Body of pancreas (tissue), 4 donors: Measurements from ENCODE around the gene THRA. TPM values are rescaled to one million over a fixed set of nuclear protein-coding genes. Genes with fewer than 3 reads are reported as not detected.

Source experiments
- ATAC-seq: fragments of 150-250 bp; one replicate; pipeline ENCODE4 v1.9.1; 2016
- DNase-seq, 4 donors: peaks; one replicate each; pipeline ENCODE4 v3.0.0-alpha.2; 2019
- H3K27ac ChIP-seq, 4 donors: fragments of 200-600 bp; sonication (generic); 1 replicate in 3 of 4; 2 replicates in 1 of 4; pipeline versions ENCODE4 v1.5.1 to v1.6.1; 2016 to 2019; ENCODE audit warnings: mild to moderate bottlenecking in 1 of 4, mixed read lengths in 1 of 4, moderate library complexity in 1 of 4
- H3K27me3 ChIP-seq, 2 donors: fragments of 200-600 bp; sonication (generic); one replicate each; pipeline ENCODE4 v1.6.0; 2016; ENCODE audit warnings: mild to moderate bottlenecking in 1 of 2
- H3K36me3 ChIP-seq, 2 donors: fragments of 200-600 bp; sonication (generic); replicated peaks in 1 of 2; 2 replicates each; pipeline ENCODE4 v1.5.1; 2016; ENCODE audit warnings: low read depth in 2 of 2; ENCODE audit not compliant: insufficient read depth in 1 of 2
- H3K4me1 ChIP-seq: fragments of 200-600 bp; sonication (generic); one replicate; pipeline ENCODE4 v1.6.0; 2016
- H3K4me3 ChIP-seq, 2 donors: fragments of 200-600 bp; sonication (generic); 1 replicate in 1 of 2; 2 replicates in 1 of 2; pipeline ENCODE4 v1.5.1; 2016 to 2019
- H3K9me3 ChIP-seq, 3 donors: fragments of 200-600 bp; sonication (generic); 1 replicate in 2 of 3; 2 replicates in 1 of 3; pipeline ENCODE4 v1.5.1; 2016
- CTCF ChIP-seq, 7 experiments: fragments of 450-650 bp in 4 of 7; fragments of 200-600 bp in 3 of 7; sonication (generic) in 3 of 7; IDR thresholded peaks; one replicate each; pipeline ENCODE4 v1.5.1; 2016 to 2019; ENCODE audit warnings: antibody characterized with exemption in 7 of 7
- POLR2A ChIP-seq, 3 donors: fragments of 450-650 bp; IDR thresholded peaks; one replicate each; pipeline ENCODE4 v1.6.1; 2016; ENCODE audit warnings: antibody characterized with exemption in 3 of 3, mild to moderate bottlenecking in 2 of 3
- WGBS, 2 donors: methylation state at CpG; one replicate each; pipeline ENCODE4 v1.1.5; 2017; 5-methylcytosine and 5-hydroxymethylcytosine counted together
- intact Hi-C: fragments of 100-400 bp; cut with DNase I; formaldehyde crosslinking; loops from one replicate; pipeline ENCODE4 v1.15.1; 2023
- total RNA-seq, 2 donors: library from RNA; depleted of rRNA; stranded (reverse); fragments of >200 nt; gene quantifications; one replicate each; pipeline ENCODE4 v1.1.0, GENCODE V29; 2016

THRA gene
- total RNA-seq, 2 donors from 2014 or later: 37.9 to 61.6 TPM

DNA sequence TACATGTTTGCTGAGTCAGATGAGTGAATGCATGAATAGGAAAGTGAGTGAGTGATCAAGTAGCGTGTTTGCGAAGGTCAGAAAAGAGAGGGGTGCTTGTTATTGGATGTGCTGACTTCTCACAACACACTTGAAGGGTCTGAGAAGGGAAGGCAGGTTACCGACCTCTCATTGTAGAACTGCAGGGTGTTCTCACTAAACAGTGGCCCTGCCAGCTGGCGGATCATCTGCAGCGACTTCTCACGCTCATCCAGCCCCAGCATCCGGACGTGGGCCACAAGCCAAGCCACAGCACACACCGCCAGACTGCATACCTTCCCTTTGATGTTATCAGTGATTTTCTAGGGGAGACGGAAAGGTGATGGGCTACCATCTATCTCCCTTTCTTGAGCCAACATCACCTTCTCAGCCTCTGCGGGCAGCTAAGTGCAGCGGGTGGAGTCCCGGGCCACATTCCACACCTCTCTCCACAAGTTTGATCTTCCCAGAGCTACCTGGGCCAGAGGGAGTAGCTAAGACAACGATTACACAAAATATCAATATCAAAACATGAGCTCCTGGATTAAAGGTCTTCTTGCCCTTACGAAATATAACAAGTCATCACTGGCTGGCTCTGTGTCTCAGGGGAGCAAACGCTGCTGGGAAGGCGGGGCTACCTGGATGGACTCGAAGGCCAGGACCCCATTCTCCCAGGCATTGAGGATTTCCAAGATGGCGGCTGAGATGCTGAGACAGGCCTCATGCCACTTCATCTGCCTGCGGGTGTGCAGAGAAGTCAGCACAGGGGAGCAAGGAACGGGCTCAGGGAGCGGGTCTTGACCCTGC is 36.6 kb upstream of the THRA start:
- H3K27me3 ChIP-seq: no peaks in the 10 kb centered on the region
- DNase-seq: no peak
- peaks cover 0 to 28% of the 10 kb centered on the region in 2 donors for H3K36me3 ChIP-seq
- ATAC-seq: no peak
- TF ChIP-seq CTCF (IDR thresholded peaks at IDR 0.05): no peak
- no peak for TF ChIP-seq POLR2A (IDR thresholded peaks at IDR 0.05)
- 74 to 78% methylated on average over 20 to 22 of the region's 22 CpGs for WGBS, 2 donors
- no peak overlapping the region for H3K27ac ChIP-seq
- H3K4me1 ChIP-seq: peaks cover 40% of the 10 kb centered on the region
- intact Hi-C loops: no loop called here
- no peak overlapping the region for H3K4me3 ChIP-seq
- H3K9me3 ChIP-seq: no peaks in the 10 kb centered on the region

- Histone ChIP-seq H3K27ac (no peak overlapping the region), H3K9me3 (no peaks in the 10 kb centered on the region), H3K4me1 (peaks cover 48% of the 10 kb centered on the region), H3K27me3 (no peaks in the 10 kb centered on the region), H3K36me3 (peaks cover 0 to 26% of the 10 kb centered on the region in 2 donors), H3K4me3 (no peak overlapping the region)
- ATAC-seq: peak; percentile 83
- DNase-seq: peak; percentile 83 to 88 (median 84)
- TF ChIP-seq CTCF (IDR thresholded peaks at IDR 0.05) (peak; percentile 83 to 95 (median 88)), POLR2A (IDR thresholded peaks at IDR 0.05) (no peak)
- intact Hi-C loops: no loop called here
- 13 to 27% methylated on average over 15 to 33 of the region's 33 CpGs for WGBS, 2 donors
Observed at GRCh38 chr17:40026816-40027613, 35.8 kb upstream of the THRA start.

DNA sequence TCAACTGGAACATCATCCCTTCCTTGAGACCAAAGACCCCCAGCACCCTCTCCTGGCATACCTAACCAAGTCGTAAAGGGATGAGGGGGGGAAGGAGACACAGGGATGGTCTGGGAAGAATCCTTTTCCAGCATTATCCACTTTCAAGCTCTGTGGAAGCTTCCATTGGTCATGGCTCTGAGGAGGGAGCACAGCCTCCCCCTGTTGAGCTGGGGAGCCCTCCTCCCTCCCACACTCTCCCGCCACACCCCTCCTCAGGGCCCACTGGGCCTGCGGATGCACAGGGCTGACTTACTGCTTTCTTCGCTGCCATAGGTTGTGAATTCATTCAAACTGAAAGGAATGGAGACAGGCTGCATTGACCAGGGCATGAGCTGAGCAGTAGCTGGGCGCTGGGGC is 35.2 kb upstream of the THRA start:
- H3K27ac ChIP-seq: no peak overlapping the region

DNA sequence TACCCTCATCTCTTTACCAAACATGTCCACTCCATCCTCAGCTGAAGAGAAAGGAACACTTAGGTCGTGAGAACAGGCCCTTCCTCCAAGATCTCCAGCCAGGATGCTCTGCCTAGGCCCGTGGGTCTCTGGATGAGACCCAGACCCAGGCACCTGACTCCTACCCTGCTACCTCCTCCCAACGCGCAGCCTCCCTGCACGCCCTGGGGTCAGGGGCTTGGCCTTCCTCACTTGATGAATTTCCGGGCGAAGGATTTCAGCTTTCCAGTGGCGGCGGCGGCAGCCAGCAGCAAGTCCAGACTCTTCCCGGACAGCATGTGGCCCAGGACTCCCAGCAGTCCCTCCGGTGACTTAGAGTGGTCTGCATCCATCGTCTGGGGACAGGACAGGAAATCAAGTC is 34.2 kb upstream of the THRA start:
- H3K27ac ChIP-seq: no peak overlapping the region
- H3K36me3 ChIP-seq: peaks cover 0 to 21% of the 10 kb centered on the region in 2 donors
- no peak for ATAC-seq
- no peak for TF ChIP-seq CTCF (IDR thresholded peaks at IDR 0.05)
- TF ChIP-seq POLR2A (IDR thresholded peaks at IDR 0.05): no peak
- no peak overlapping the region for H3K4me3 ChIP-seq
- H3K9me3 ChIP-seq: no peaks in the 10 kb centered on the region
- H3K4me1 ChIP-seq: peaks cover 54% of the 10 kb centered on the region
- H3K27me3 ChIP-seq: no peaks in the 10 kb centered on the region
- 85 to 93% methylated on average over 8 to 13 of the region's 13 CpGs for WGBS, 2 donors
- intact Hi-C loops: no loop called here
- no peak for DNase-seq

More for the DNA sequence above, 35.2 kb upstream of the THRA start:
- WGBS, 2 donors: 84 to 89% methylated on average over 5 of the region's 5 CpGs
- DNase-seq (no peak), ATAC-seq (no peak)
- Histone ChIP-seq H3K27me3 (no peaks in the 10 kb centered on the region), H3K36me3 (peaks cover 0 to 21% of the 10 kb centered on the region in 2 donors), H3K4me1 (peaks cover 53% of the 10 kb centered on the region), H3K9me3 (no peaks in the 10 kb centered on the region), H3K4me3 (no peak overlapping the region)
- intact Hi-C loops: no loop called here
- no peak for TF ChIP-seq CTCF (IDR thresholded peaks at IDR 0.05)
